Measurements from ENCODE around the gene TRDN.
"Not testable (repeated sequence)": the region's sequence is repeated elsewhere in the genome, so short reads cannot be mapped to it uniquely, and the experiment has no call there.

Gene TRDN

DNA sequence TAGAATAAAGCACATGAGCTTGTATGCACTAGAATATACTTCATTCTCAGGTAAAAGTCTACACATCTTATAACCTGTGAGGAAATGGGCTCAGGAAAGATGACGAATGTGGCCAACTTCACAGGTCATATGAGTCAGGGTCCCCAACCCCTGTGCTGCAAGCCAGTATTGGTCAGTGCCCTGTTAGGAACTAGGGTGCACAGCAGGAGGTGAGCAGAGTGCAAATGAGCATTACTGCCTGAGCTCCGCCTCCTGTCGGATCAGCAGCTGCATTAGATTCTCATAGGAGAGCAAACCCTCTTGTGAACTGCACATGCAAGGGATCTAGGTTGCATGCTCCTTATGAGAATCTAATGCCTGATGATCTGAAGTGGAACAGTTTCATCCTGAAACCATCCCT, 182.3 kb downstream of the TRDN start:
- Histone ChIP-seq H3K4me2 (ENCODE audit: low read depth, low read length, poor library complexity, severe bottlenecking) (no peak overlapping the region), H3K36me3 (ENCODE audit: insufficient read depth, low read length) (no peaks in the 10 kb centered on the region), H2AFZ (ENCODE audit: low read length) (no peak overlapping the region), H3K9me3 (ENCODE audit: insufficient read depth, low read depth, low read length) (no peaks in the 10 kb centered on the region), H3F3A (ENCODE audit: low read depth) (no peaks in the 10 kb centered on the region), H3K4me3 (ENCODE audit: low read length, poor library complexity, severe bottlenecking) (no peak overlapping the region), H3K27me3 (ENCODE audit: insufficient read depth, low read length, poor library complexity, severe bottlenecking) (no peaks in the 10 kb centered on the region), H4K20me1 (ENCODE audit: insufficient read depth, low read length, poor library complexity, severe bottlenecking) (no peaks in the 10 kb centered on the region), H3K9me2 (replicated peaks; ENCODE audit: low read depth, low read length) (no peaks in the 10 kb centered on the region), H3K9ac (ENCODE audit: low read depth, low read length, poor library complexity, severe bottlenecking) (no peak overlapping the region), H3K79me2 (ENCODE audit: insufficient read depth, low read length) (no peaks in the 10 kb centered on the region), H3K4me1 (ENCODE audit: insufficient read depth, low read length, poor library complexity, severe bottlenecking) (no peaks in the 10 kb centered on the region)
- no peak for TF ChIP-seq CTCF (conservative IDR thresholded peaks at IDR 0.05; ENCODE audit: low read length)
- TF ChIP-seq EZH2phosphoT487 (IDR thresholded peaks at IDR 0.05; ENCODE audit: borderline replicate concordance): no peak

DNA sequence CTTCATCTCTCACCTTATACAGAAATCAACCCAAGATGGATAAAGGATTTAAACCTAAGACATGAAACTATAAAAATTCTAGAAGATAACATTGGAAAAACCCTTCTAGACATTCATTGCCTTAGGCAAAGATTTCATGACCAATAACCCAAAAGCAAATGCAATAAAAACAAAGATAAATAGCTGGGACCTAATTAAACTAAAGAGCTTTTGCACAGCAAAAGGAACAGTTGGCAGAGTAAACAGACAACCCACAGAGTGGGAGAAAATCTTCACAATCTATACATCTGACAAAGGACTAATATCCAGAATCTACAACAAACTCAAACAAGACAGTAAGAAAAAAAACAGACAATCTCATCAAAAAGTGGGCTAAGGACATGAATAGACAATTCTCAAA, 183.7 kb downstream of the TRDN start:
- H3K9me3 ChIP-seq (ENCODE audit: insufficient read depth, low read depth, low read length); H4K20me1 ChIP-seq (ENCODE audit: insufficient read depth, low read length, poor library complexity, severe bottlenecking); H3K36me3 ChIP-seq (ENCODE audit: insufficient read depth, low read length); H3K9me2 ChIP-seq (replicated peaks; ENCODE audit: low read depth, low read length); H3K4me3 ChIP-seq (ENCODE audit: low read length, poor library complexity, severe bottlenecking); H3K79me2 ChIP-seq (ENCODE audit: insufficient read depth, low read length); H3K27me3 ChIP-seq (ENCODE audit: insufficient read depth, low read length, poor library complexity, severe bottlenecking); H2AFZ ChIP-seq (ENCODE audit: low read length); H3K4me1 ChIP-seq (ENCODE audit: insufficient read depth, low read length, poor library complexity, severe bottlenecking); H3K4me2 ChIP-seq (ENCODE audit: low read depth, low read length, poor library complexity, severe bottlenecking); H3F3A ChIP-seq (ENCODE audit: low read depth); H3K9ac ChIP-seq (ENCODE audit: low read depth, low read length, poor library complexity, severe bottlenecking): not testable (repeated sequence)

DNA sequence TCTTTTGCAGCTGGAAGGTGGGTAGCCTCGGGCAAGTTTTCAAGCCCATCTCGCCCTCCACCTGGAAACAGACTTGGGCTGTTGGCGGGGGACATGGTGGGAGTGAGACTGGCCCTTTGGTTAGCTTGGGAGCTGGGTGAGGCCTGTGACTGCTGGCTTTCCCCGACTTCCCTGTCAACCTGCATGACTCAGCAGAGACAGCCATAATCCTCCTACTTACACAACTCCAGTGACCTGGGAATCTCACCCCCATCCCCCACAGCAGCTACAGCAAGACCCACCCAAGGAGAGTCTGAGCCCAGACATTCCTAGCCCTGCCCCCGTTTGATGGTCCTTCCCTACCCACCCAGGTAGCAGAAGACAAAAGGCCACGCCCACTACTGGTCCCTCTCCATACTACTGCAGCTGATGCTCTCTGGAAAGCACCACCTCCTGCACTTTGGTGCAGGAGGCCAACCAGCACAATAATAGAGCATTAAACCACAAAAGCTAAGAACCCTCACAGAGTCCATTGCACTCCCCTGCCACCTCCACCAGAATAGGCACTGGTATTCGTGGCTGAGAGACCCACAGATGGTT, 188.4 kb downstream of the TRDN start:
- no peak overlapping the region for H3K9ac ChIP-seq (ENCODE audit: low read depth, low read length, poor library complexity, severe bottlenecking)
- no peaks in the 10 kb centered on the region for H3K27me3 ChIP-seq (ENCODE audit: insufficient read depth, low read length, poor library complexity, severe bottlenecking)
- H2AFZ ChIP-seq (ENCODE audit: low read length): no peak overlapping the region
- no peak overlapping the region for H3K4me3 ChIP-seq (ENCODE audit: low read length, poor library complexity, severe bottlenecking)
- H3F3A ChIP-seq (ENCODE audit: low read depth): no peaks in the 10 kb centered on the region
- no peaks in the 10 kb centered on the region for H4K20me1 ChIP-seq (ENCODE audit: insufficient read depth, low read length, poor library complexity, severe bottlenecking)
- no peaks in the 10 kb centered on the region for H3K36me3 ChIP-seq (ENCODE audit: insufficient read depth, low read length)
- TF ChIP-seq CTCF (conservative IDR thresholded peaks at IDR 0.05; ENCODE audit: low read length): no peak
- TF ChIP-seq EZH2phosphoT487 (IDR thresholded peaks at IDR 0.05; ENCODE audit: borderline replicate concordance): no peak
- no peak overlapping the region for H3K4me2 ChIP-seq (ENCODE audit: low read depth, low read length, poor library complexity, severe bottlenecking)
- no peaks in the 10 kb centered on the region for H3K9me2 ChIP-seq (replicated peaks; ENCODE audit: low read depth, low read length)
- H3K79me2 ChIP-seq (ENCODE audit: insufficient read depth, low read length): no peaks in the 10 kb centered on the region
- H3K9me3 ChIP-seq (ENCODE audit: insufficient read depth, low read depth, low read length): no peaks in the 10 kb centered on the region
- H3K4me1 ChIP-seq (ENCODE audit: insufficient read depth, low read length, poor library complexity, severe bottlenecking): no peaks in the 10 kb centered on the region

DNA sequence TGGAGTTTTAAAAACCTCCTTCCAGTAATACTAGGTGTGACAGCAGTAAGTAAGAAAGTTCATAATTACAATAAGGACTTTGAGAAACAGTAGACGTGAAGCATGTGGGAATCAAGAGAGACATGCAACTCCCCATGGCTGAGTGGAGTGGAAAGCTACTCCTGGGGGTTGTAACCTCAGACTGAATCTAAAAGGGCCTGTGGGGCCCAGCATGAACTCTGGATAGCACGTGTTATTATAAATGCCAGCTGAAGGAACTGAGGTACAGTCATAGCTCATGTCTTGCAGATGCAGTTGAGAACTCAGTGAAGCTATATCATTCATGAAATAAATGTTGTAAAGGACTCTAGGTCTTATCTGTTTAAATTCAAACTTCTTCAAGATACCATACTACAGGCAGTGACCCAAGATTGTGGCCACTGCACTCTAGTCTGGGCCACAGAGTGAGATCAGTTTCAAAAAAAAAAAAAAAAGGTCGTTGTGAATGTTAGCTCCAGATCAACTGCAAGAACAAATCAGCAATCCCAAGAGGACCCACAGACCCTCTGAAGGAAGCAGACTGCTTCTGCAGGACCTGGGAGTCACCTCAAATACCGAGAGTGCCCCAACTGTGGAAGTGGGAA, 189.3 kb downstream of the TRDN start:
- Histone ChIP-seq H2AFZ (ENCODE audit: low read length) (no peak overlapping the region), H3K9ac (ENCODE audit: low read depth, low read length, poor library complexity, severe bottlenecking) (no peak overlapping the region), H3K27me3 (ENCODE audit: insufficient read depth, low read length, poor library complexity, severe bottlenecking) (no peaks in the 10 kb centered on the region), H3K9me2 (replicated peaks; ENCODE audit: low read depth, low read length) (no peaks in the 10 kb centered on the region), H3K9me3 (ENCODE audit: insufficient read depth, low read depth, low read length) (no peaks in the 10 kb centered on the region), H4K20me1 (ENCODE audit: insufficient read depth, low read length, poor library complexity, severe bottlenecking) (no peaks in the 10 kb centered on the region), H3K4me2 (ENCODE audit: low read depth, low read length, poor library complexity, severe bottlenecking) (no peak overlapping the region), H3K4me1 (ENCODE audit: insufficient read depth, low read length, poor library complexity, severe bottlenecking) (no peaks in the 10 kb centered on the region), H3F3A (ENCODE audit: low read depth) (no peaks in the 10 kb centered on the region), H3K4me3 (ENCODE audit: low read length, poor library complexity, severe bottlenecking) (no peak overlapping the region), H3K36me3 (ENCODE audit: insufficient read depth, low read length) (no peaks in the 10 kb centered on the region), H3K79me2 (ENCODE audit: insufficient read depth, low read length) (no peaks in the 10 kb centered on the region)
- no peak for TF ChIP-seq EZH2phosphoT487 (IDR thresholded peaks at IDR 0.05; ENCODE audit: borderline replicate concordance)
- no peak for TF ChIP-seq CTCF (conservative IDR thresholded peaks at IDR 0.05; ENCODE audit: low read length)
